Erythroblast (primary cell): ENCODE data around the gene CTIF.

Experiments
- GATA1 ChIP-seq: IDR thresholded peaks from 2 replicates; pipeline ENCODE4 v1.6.1; 2011; ENCODE audit warnings: low read depth, mild to moderate bottlenecking, control low read depth, low read length, moderate library complexity
- POLR2A ChIP-seq: IDR thresholded peaks from 2 replicates; pipeline ENCODE4 v1.6.1; 2011; ENCODE audit warnings: mild to moderate bottlenecking, low read length

- TF ChIP-seq POLR2A: no peak
- no peak for TF ChIP-seq GATA1
These were observed 264.7 kb downstream of the CTIF start for GRCh38 chr18:48803518-48803917.
